Esophagus squamous epithelium (tissue), 5 donors: Measurements from ENCODE around the gene SLBP. TPM values are rescaled to one million over a fixed set of nuclear protein-coding genes. Genes with fewer than 3 reads are reported as not detected.
A peak's percentile ranks its signal among the peaks of the same experiment; 100 is the strongest.

ENCODE experiments used
- DNase-seq: peaks from one replicate; lab custom pipeline; 2025; lab: John Stamatoyannopoulos, UW
- H3K27ac ChIP-seq, 4 donors: fragments of 200-600 bp; sonication (generic); one replicate each; pipeline ENCODE4 v1.5.1; 2016 to 2019; ENCODE audit warnings: mild to moderate bottlenecking in 1 of 4
- H3K27me3 ChIP-seq, 4 donors: fragments of 200-600 bp; sonication (generic); 1 replicate in 3 of 4; 2 replicates in 1 of 4; pipeline versions ENCODE4 v1.5.1 to v1.6.0; 2017 to 2021; ENCODE audit warnings: antibody characterized with exemption in 1 of 4
- H3K36me3 ChIP-seq, 3 donors: fragments of 200-600 bp; sonication (generic); one replicate each; pipeline ENCODE4 v1.5.1; 2016 to 2019
- H3K4me1 ChIP-seq, 3 donors: fragments of 200-600 bp; sonication (generic); one replicate each; pipeline ENCODE4 v1.5.1; 2017 to 2019
- H3K4me3 ChIP-seq, 4 donors: fragments of 200-600 bp; sonication (generic); 1 replicate in 3 of 4; 2 replicates in 1 of 4; pipeline ENCODE4 v1.5.1; 2016 to 2019; ENCODE audit warnings: mild to moderate bottlenecking in 2 of 4, moderate library complexity in 1 of 4
- H3K9me3 ChIP-seq, 3 donors: fragments of 200-600 bp; sonication (generic); one replicate each; pipeline ENCODE4 v1.5.1; 2016 to 2019
- POLR2A ChIP-seq, 4 donors: fragments of 450-650 bp; IDR thresholded peaks; one replicate each; pipeline ENCODE4 v1.6.1; 2017; ENCODE audit warnings: antibody characterized with exemption in 4 of 4, mild to moderate bottlenecking in 4 of 4, moderate library complexity in 3 of 4
- WGBS, 2 donors: methylation state at CpG; one replicate each; pipeline ENCODE4 v1.1.5; 2018; 5-methylcytosine and 5-hydroxymethylcytosine counted together
- intact Hi-C: fragments of 100-400 bp; cut with DNase I; formaldehyde crosslinking; loops from one replicate; pipeline ENCODE4 v1.15.0; 2022
- total RNA-seq, 4 donors: library from RNA; depleted of rRNA; stranded (reverse); fragments of >200 nt; gene quantifications; one replicate each; pipeline ENCODE4 v1.1.0, GENCODE V29; 2016
- TF ChIP-seq, protein P1 (sequence below), 6 experiments: fragments of 450-650 bp in 4 of 6; fragments of 200-600 bp in 2 of 6; sonication (generic) in 2 of 6; IDR thresholded peaks; one replicate each; pipeline ENCODE4 v1.5.1; 2016 to 2019; ENCODE audit warnings: antibody characterized with exemption in 6 of 6, mild to moderate bottlenecking in 4 of 6, moderate library complexity in 4 of 6
- donor health status: DM: yes; HTN: yes; CAD: no.

The SLBP gene
- total RNA-seq, 4 donors from 2014 or later: 32.4 to 60.1 (median 48.6) TPM

DNA sequence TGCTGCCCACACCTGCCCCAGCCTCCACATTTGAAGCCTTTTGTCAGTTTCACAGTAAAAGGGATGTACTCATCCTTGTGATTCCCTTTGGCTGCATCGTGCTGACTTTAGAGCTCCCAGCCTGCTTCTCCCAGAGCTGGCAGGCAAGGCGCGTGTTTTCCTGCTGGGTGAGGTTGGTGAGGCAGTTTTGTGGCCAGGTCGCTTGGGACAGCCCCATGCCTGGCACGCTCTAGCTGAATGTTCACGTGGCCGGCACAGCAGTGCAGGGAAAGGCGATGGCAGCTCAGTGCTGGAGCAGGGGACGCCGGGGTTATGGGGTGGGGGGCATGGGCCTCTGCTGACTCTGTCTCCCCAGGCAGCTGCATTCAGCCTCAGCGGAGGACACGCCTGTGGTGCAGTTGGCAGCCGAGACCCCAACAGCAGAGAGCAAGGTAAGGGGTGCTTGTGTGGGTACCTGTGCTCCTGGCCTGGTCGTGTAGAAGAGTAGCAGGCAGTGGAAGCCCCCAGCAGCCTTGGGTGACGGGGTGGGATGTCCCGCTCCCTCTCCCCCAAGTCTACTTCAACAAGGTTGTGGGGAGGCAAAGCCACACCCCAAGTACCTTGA lies 18.5 kb upstream of the SLBP start:
- intact Hi-C loops: no loop called here
- H3K27me3 ChIP-seq: no peaks in the 10 kb centered on the region
- H3K36me3 ChIP-seq: peaks cover 5 to 66% (median 6%) of the 10 kb centered on the region in 3 donors
- TF ChIP-seq, protein P1, sequence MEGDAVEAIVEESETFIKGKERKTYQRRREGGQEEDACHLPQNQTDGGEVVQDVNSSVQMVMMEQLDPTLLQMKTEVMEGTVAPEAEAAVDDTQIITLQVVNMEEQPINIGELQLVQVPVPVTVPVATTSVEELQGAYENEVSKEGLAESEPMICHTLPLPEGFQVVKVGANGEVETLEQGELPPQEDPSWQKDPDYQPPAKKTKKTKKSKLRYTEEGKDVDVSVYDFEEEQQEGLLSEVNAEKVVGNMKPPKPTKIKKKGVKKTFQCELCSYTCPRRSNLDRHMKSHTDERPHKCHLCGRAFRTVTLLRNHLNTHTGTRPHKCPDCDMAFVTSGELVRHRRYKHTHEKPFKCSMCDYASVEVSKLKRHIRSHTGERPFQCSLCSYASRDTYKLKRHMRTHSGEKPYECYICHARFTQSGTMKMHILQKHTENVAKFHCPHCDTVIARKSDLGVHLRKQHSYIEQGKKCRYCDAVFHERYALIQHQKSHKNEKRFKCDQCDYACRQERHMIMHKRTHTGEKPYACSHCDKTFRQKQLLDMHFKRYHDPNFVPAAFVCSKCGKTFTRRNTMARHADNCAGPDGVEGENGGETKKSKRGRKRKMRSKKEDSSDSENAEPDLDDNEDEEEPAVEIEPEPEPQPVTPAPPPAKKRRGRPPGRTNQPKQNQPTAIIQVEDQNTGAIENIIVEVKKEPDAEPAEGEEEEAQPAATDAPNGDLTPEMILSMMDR (IDR thresholded peaks at IDR 0.05): no peak
- TF ChIP-seq POLR2A (IDR thresholded peaks at IDR 0.05): no peak
- peaks cover 24 to 44% (median 32%) of the 10 kb centered on the region in 3 donors for H3K4me1 ChIP-seq
- H3K27ac ChIP-seq: no peak overlapping the region
- no peak for DNase-seq
- H3K9me3 ChIP-seq: no peaks in the 10 kb centered on the region
- WGBS, 2 donors: 76 to 96% methylated on average over 3 to 5 of the region's 16 CpGs
- H3K4me3 ChIP-seq: no peak overlapping the region

- Histone ChIP-seq H3K9me3 (no peaks in the 10 kb centered on the region), H3K27me3 (no peaks in the 10 kb centered on the region), H3K27ac (peak overlapping the region; percentile 60 to 86 (median 76)), H3K4me1 (peaks cover 24 to 45% (median 32%) of the 10 kb centered on the region in 3 donors), H3K36me3 (peaks cover 0 to 46% (median 5%) of the 10 kb centered on the region in 3 donors), H3K4me3 (peak overlapping the region in 2 of 4 donors; percentile 7 to 51)
- 86 to 93% methylated on average over 13 to 22 of the region's 31 CpGs for WGBS, 2 donors
- DNase-seq: no peak
- TF ChIP-seq, protein P1 (IDR thresholded peaks at IDR 0.05): no peak
- no peak for TF ChIP-seq POLR2A (IDR thresholded peaks at IDR 0.05)
- intact Hi-C loops: loop anchor here (5.0 kb wide), 1 partner anchor 36 kb away; no protein-coding TSS in a partner anchor
Observed at GRCh38 chr4:1728061-1728980, 16.2 kb upstream of the SLBP start.

- Histone ChIP-seq H3K9me3 (no peaks in the 10 kb centered on the region), H3K27me3 (no peaks in the 10 kb centered on the region), H3K4me1 (peaks cover 31 to 53% (median 40%) of the 10 kb centered on the region in 3 donors), H3K27ac (peak overlapping the region; percentile 60 to 86 (median 76)), H3K36me3 (peaks cover 0 to 37% (median 5%) of the 10 kb centered on the region in 3 donors), H3K4me3 (peak overlapping the region in 2 of 4 donors; percentile 7 to 51)
- no peak for DNase-seq
- no peak for TF ChIP-seq POLR2A (IDR thresholded peaks at IDR 0.05)
- TF ChIP-seq, protein P1 (IDR thresholded peaks at IDR 0.05): no peak
- intact Hi-C loops: loop anchor here (5.0 kb wide), 1 partner anchor 35 kb away; no protein-coding TSS in a partner anchor
- 22% methylated on average over 11 of the region's 18 CpGs for WGBS, 2 donors
Observed at GRCh38 chr4:1727117-1728031, 15.3 kb upstream of the SLBP start.

DNA sequence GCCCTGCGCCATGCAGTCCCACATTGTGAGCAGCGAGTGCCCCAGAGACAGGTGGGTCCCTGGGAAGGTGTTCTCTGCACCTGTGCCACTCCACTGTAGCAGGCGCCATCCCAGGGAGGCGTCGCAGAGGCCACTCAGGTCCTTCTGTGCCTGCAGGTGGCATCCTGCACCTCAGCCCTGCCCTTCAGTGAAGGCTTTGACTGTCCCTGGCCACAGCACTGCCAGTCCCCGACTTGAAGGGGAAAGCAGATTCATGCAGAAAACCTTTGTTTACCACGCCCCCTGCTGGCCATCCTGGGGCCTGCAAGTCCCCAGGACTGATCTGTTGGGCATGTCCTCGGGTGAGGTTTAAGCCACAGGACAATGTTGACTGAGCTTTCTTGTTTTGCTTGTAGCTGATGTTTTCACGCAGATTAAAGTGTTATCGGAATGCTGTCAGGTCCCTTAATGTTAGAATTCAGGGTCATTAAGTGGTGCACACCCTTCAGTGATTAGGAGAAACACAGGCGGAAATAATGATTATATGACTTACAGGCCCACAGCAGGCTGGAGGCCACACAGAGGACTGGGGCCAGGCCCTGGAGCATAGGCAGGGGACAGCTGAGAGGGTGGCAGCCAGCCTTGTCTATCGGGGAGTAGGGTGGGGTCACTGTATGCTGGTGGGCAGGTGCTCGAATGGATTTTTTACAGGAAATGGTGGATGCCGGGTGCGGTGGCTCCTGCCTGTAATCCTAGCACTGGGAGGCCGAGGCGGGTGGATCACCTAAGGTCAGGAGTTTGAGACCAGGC lies 14.2 kb upstream of the SLBP start:
- no peak overlapping the region for H3K4me3 ChIP-seq
- H3K9me3 ChIP-seq: no peaks in the 10 kb centered on the region
- intact Hi-C loops: loop anchor here (5.0 kb wide), 1 partner anchor 34 kb away; no protein-coding TSS in a partner anchor
- H3K27me3 ChIP-seq: no peaks in the 10 kb centered on the region
- DNase-seq: peak; percentile 44
- peaks cover 41 to 63% (median 48%) of the 10 kb centered on the region in 3 donors for H3K4me1 ChIP-seq
- WGBS, 2 donors: 38 to 52% methylated on average over 12 to 14 of the region's 17 CpGs
- peaks cover 0 to 26% (median 5%) of the 10 kb centered on the region in 3 donors for H3K36me3 ChIP-seq
- TF ChIP-seq, protein P1 (IDR thresholded peaks at IDR 0.05): peak; percentile 90 to 99 (median 97)
- no peak for TF ChIP-seq POLR2A (IDR thresholded peaks at IDR 0.05)
- peak overlapping the region; percentile 60 to 86 (median 76) for H3K27ac ChIP-seq
